GM18951 (cell line): ENCODE results near the gene ADCY3.

Source experiments
- POLR2A ChIP-seq: IDR thresholded peaks from 4 replicates; pipeline ENCODE4 v1.6.1; 2011; ENCODE audit warnings: mild to moderate bottlenecking; ENCODE audit not compliant: insufficient read length, insufficient read depth; ENCODE audit errors: extremely low read depth
- in situ Hi-C: fragments of 300-500 bp; cut with MboI; formaldehyde crosslinking; loops from one replicate; pipeline ENCODE4 v1.12.0; 2022; ENCODE audit warnings: low sequenced_read_pairs, mixed read lengths, inconsistent platforms; ENCODE audit not compliant: unreplicated experiment

The ADCY3 gene

DNA sequence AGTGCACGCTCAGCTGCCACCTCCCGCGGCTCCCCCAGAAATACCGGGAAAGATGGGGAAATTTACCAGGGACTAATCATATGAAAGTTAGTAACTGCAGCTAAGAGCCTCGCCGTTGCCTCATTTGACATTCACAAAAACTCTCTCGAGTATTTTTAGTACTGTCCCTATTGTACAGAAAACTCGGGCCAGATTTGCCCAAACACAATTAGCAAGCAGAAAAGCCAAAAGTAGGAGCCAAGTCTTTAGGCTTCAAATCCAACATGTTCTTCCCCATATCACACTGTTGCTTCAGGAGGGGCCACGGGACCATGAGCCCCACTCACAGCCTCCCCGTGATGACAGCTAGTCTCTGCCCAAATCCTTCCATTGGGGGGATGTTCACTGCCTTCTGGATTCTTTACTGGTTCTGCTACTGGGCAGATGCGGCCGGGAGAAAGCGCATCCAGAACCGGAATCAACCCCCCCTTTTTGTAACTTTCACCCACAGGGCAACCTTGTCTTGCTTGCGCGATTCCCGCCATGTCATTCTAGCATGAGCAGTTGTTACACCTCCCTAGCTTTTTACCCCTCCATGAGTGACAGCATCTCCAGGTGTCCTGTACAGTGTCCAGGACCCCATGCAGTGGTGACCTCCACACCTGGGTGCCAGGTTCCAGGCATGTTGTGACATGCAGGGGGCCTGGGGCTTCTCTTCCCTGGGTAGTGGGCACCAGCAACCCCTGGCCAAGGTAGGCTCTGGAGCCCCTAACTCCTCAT lies 91.6 kb downstream of the ADCY3 start:
- in situ Hi-C loops: no loop called here
- TF ChIP-seq POLR2A: no peak

- in situ Hi-C loops: no loop called here
- no peak for TF ChIP-seq POLR2A
Observed at GRCh38 chr2:24827321-24828237, 92.5 kb downstream of the ADCY3 start.

DNA sequence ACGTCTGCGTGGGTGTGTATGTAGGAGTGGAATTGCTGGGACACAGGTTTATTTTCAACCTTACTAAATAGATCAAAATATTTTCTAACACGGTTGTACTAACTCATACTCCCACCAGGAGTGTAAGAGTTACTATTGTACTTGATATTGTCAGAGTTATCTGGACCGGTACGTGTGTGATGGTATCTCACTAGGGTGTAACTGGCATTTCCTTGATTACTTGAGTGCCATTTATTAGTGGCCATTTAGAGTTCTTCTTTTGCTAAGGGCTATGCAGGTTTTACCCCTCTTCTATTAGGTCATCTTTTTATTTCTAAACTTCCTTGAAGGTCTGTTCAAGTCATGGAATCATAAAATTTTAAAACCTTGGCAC lies 93.3 kb downstream of the ADCY3 start:
- no peak for TF ChIP-seq POLR2A
- in situ Hi-C loops: no loop called here

DNA sequence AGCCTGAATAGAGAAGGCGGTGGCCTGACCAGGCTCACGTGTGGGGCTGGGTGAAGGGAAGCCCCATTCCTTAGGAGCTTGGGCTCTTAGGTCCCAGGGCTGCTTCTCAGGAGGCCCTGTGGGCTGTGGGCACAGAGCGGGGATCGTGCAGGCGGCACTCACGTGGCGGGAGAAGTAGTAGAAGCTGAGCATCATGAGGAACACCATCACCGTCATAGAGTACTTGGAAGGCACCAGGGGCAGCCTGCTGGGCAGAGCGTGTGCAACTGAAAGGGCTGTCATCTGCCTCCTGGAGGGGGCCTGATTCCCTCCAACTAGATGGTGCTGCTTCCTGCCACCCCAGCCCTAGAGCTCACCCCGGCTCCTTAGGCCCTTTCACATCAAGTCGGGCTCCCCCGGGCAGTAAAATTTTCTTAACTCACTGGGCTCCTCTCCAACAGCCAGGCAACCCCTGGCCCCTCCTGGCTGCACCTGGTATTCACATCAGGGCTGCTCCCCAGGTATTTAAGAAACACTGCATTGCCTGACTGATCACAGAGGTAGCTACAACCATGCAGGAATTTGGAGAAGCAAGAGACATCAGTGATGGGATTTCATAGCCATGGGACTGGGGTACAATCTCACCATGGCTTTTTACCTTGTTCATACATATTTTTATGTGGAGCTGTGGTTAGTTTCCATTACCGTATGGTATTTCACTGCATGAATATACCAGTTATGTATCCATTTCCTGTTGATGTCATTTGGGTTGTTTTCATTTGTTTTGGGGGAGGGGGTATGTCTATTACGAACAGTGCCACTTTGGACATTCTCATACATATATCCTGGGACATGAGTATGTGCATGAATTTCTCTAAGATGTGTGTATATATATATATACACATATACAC lies 93.9 kb downstream of the ADCY3 start:
- in situ Hi-C loops: no loop called here
- no peak for TF ChIP-seq POLR2A

GRCh38 chr2:24824966-24825882 lies 94.8 kb downstream of the ADCY3 start:
- in situ Hi-C loops: loop anchor here (5.0 kb wide), 1 partner anchor 408 kb away; no protein-coding TSS in a partner anchor
- no peak for TF ChIP-seq POLR2A

DNA sequence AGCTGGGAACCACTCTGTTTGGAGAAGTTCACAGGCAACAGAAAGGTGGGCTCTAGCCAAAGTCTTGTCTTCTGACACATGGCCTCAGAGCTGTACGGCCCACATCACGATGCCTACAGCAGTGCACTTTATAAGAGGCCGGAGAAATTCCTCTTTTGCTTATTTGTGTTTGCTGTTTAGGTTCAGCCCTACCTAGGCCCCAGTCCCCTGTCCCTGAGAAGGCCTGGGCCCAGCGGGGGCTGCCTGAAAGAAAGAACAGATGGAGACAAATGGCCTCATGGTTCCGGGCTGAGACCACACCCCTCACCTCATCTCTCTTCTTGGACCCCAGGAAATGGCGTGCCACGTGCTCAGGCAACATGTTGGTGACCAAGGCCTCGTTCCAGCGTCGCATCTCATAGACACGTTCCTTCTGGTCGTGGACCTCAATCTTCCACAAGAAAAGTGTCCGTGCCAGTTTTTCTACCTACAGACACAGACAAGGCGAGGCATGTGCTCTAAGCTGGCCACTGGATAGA lies 95.9 kb downstream of the ADCY3 start:
- no peak for TF ChIP-seq POLR2A
- in situ Hi-C loops: loop anchor here (5.0 kb wide), 1 partner anchor 407 kb away; no protein-coding TSS in a partner anchor

GRCh38 chr2:24822049-24822706 lies 97.9 kb downstream of the ADCY3 start:
- in situ Hi-C loops: loop anchor here (5.0 kb wide), 1 partner anchor 405 kb away; no protein-coding TSS in a partner anchor
- no peak for TF ChIP-seq POLR2A

GRCh38 chr2:24821433-24821891 lies 98.6 kb downstream of the ADCY3 start:
- no peak for TF ChIP-seq POLR2A
- in situ Hi-C loops: loop anchor here (5.0 kb wide), 1 partner anchor 404 kb away; no protein-coding TSS in a partner anchor

GRCh38 chr2:24820598-24821432 lies 99.2 kb downstream of the ADCY3 start:
- in situ Hi-C loops: loop anchor here (5.0 kb wide), 1 partner anchor 404 kb away; no protein-coding TSS in a partner anchor

GRCh38 chr2:24820175-24820513 lies 99.9 kb downstream of the ADCY3 start:
- in situ Hi-C loops: loop anchor here (5.0 kb wide), 1 partner anchor 403 kb away; no protein-coding TSS in a partner anchor
- TF ChIP-seq POLR2A: no peak

More at GRCh38 chr2:24820598-24821432, 99.2 kb downstream of the ADCY3 start:
- no peak for TF ChIP-seq POLR2A
